Midbrain (tissue), 1 donor: Measurements from ENCODE around the gene BRD8.

ENCODE experiments used
- DNase-seq: peaks from one replicate; lab custom pipeline; 2025; lab: John Stamatoyannopoulos, UW

The BRD8 gene

DNA sequence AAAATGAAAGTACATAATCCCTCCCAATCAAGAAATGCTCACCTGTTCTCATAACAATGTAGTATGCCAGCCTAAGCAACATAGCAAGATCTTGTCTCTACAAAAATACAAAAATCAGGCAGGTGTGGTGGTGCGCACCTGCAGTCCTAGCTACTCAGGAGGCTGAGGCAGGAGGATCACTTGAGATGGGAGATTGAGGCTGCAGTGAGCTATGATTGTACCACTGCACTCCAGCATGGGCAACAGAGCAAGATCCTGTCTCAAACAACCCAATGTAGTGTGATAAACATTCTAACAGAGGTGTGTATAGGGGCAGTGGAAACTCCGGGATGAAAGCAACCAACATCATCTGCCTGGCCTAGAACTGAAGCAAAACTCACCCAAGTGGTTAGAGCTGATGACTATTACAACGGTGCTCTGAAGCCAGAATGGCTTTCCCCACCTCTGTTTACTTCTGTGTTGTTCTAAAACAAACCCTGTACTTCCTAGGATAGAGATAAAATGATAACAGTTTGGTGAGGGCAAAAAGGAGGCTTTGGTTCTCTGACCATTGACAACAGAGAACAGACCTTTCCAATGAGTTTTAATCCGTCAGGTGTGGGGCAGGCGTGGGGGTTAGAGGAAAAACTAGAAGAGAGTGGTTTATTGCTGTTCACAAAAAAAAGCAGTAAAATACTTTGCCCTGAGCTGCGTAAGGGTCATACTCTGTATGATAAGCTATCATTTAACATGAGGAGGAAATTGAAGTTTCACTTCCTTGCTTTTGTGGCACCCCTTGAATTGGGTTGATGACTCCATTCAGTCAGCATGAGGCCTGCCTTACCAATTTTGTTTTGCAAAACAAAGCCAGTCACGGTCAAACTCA lies 75.7 kb downstream of the BRD8 start:
- DNase-seq, result no peak

DNA sequence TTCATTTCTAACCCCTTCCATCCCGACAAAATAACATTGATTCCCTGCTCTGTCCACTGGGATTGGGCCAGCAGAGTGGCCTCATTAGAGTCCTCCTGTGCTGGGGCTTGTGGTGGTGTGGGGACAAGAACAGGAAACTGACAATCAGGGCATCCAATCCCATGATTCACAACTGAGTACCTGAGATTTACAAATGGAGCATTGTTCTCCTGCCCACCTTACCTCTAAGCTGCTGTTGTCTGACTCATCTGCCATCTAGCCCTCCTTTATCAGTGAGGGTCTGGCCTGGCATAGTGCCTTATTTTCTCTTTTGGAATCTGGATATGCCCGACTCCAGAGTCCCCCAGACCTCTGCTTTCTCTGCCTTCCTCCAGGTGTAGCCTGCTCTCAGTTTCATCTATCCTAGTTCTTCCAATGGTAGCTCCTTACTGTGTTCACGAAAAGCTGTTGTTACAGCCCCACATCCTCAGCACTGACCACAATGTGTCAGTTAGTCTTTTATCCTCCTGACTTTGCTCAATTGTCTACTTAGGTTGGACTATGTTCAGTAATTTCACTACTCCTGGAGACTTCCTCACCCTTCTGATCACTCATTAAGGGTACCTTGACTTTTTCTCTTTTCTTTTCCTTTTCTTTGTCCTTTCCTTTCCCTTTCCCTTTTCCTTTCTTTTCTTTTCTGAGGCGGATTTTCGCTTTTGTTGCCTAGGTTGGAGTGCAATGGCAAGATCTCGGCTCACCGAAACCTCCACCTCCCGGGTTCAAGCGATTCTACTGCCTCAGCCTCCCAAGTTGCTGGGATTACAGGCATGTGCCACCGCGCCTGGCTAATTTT lies 81.2 kb downstream of the BRD8 start:
- no peak for DNase-seq

DNA sequence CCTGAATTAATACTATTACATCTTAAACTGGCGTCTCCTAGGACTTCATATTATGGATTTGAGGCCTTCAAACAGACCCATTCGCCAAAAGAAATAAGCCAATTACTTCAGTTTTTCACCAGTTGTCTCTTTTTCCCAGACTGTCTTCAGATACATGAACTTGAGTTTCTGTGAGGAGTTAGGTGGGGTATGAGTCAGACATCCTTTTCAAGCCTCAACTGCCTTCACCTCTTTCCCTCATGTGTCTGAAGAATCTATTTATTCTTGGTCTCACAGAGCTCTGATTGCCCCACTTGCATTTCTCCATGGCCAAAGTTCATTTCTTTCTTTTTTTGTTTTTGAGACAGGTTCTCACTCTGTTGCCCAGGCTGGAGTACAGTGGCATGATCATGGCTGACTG lies 82.1 kb downstream of the BRD8 start:
- DNase-seq, result no peak

DNA sequence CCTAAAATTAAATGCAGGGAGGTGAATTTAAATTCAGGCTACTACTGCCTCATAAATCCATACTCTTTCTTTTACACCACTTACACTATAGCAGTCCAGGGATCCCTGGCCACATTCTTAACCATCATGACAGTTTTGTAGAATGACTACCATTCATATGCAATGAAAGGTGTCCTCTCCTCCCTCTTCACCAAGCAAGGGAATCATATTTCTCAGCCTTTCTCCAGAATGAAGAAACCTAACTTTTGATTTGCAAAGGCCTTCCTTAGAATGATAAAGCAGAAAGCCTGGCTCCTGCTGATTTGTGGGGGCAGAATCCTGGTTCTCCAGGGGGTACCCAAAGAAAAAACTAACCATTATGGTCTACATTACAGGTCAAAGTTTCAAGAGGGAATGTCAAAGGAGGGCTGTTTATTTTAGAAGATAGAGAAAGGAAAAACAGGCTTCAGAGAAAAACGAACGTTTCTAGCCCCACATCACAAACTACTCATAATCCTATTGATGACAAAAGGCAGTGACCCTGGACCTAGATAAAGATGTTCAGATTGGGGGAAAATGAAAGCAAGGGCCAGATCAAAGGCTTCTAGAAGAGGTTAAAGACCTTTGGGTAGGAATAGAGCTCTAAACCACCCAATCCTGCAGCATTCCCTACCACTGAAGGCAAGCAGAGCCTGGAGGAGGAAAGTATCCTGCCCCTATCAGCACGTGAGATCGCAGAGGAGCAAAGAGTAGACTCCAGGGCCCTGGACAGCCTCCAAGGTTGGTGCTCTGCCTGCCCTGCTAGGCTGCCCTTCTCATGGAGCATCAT lies 83.1 kb downstream of the BRD8 start:
- DNase-seq, result no peak

DNA sequence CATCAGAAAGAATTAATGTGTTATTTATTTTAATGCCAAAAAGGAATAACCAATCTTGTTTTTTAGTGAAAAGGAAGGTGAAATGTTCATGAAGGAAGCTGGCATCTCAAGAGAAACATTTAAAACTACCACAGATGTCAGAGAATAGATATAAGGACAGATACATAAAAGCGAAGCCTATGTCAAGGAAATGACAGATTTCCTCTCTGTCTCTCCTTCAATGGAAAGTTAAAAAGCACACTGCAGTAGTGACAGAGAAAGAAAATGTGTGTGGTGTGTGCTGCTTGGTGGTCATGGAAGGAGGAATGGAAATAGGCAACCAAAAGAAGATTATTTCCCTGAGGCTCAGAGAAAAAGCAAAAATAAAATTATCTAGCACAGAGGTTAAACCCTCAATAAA lies 85.4 kb downstream of the BRD8 start:
- DNase-seq, result no peak

DNA sequence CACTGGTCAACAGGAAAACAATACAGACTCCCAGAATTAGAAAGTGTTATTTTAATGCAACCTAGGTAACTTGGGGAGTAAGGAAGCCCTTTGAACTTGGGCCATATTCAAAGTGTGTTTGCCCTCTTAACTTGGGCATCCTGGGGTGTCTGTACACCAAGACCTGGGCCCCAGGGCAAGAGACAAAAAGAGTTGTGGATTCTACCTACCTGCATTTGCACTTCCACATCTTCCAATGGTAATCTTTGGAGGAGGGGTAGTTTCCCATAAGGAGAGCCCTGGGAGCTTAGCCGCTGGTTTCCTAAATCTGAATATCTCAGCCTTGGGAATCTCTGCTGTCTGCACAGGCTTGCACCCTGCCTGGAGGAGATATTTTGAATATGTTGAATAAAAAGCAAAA lies 86.1 kb downstream of the BRD8 start:
- DNase-seq, result no peak

DNA sequence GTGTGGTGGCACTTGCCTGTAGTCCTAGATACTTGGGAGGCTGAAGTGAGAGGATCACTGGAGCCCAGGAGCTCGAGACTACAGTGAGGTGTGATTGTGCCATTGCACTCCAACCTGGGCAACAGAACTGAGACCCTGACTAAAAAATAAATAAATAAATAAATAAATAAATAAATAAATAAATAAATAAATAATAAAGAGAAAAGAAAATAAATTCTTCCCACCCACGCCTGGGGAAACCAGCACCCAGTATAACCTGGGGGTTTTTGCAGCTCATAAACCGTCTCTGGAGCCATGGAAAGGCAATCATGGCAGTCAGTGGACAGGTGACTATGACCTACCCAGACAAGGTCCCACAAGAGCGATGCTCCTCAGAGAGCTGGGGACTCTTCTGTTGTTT lies 86.7 kb downstream of the BRD8 start:
- DNase-seq, result no peak
